Keratinocyte (primary cell): ENCODE results near the gene CDAN1. TPM values are rescaled to one million over a fixed set of nuclear protein-coding genes. Genes with fewer than 3 reads are reported as not detected.

ENCODE experiments used
- DNase-seq: peaks from one replicate; pipeline ENCODE4 v3.0.0-alpha.2; 2011; ENCODE audit warnings: low read depth, missing footprints, low spot score
- FAIRE-seq: peaks from 2 replicates; lab custom pipeline; 2011; peaks lifted over from hg19 to GRCh38; lab: Jason Lieb, UNC
- H2AFZ ChIP-seq: 2 replicates; pipeline ENCODE4 v1.6.0; 2012; ENCODE audit warnings: low read length, control low read depth, inconsistent platforms; ENCODE audit not compliant: control insufficient read depth
- H3K27ac ChIP-seq: 2 replicates; pipeline ENCODE4 v1.5.1; 2011; ENCODE audit warnings: low read length; ENCODE audit not compliant: control insufficient read depth, insufficient read depth
- H3K27me3 ChIP-seq: 3 replicates; pipeline ENCODE4 v1.6.0; 2011; ENCODE audit warnings: low read length; ENCODE audit not compliant: control insufficient read depth, insufficient read depth; ENCODE audit errors: extremely low read depth
- H3K36me3 ChIP-seq, 2 experiments: 2 replicates in 1 of 2; 3 replicates in 1 of 2; pipeline ENCODE4 v1.5.1; 2011; ENCODE audit warnings: low read length in 2 of 2, mild to moderate bottlenecking in 1 of 2; ENCODE audit not compliant: control insufficient read depth in 2 of 2, insufficient read depth in 2 of 2; ENCODE audit errors: extremely low read depth in 1 of 2
- H3K4me1 ChIP-seq: 3 replicates; pipeline ENCODE4 v1.5.1; 2011; ENCODE audit warnings: low read length; ENCODE audit not compliant: control insufficient read depth, insufficient read depth; ENCODE audit errors: extremely low read depth
- H3K4me2 ChIP-seq: 3 replicates; pipeline ENCODE4 v1.6.0; 2011; ENCODE audit warnings: low read depth, low read length; ENCODE audit not compliant: control insufficient read depth, insufficient read depth; ENCODE audit errors: extremely low read depth
- H3K4me3 ChIP-seq, 3 experiments: fragments of 200-600 bp in 1 of 3; sonication (generic) in 1 of 3; 2 replicates in 2 of 3; 3 replicates in 1 of 3; pipeline ENCODE4 v1.5.1; 2011 to 2016; ENCODE audit warnings: low read length in 3 of 3, mild to moderate bottlenecking in 3 of 3, control low read depth in 2 of 3, inconsistent platforms in 1 of 3, low read depth in 1 of 3, mixed read lengths in 1 of 3, mixed run types in 1 of 3, moderate library complexity in 1 of 3; ENCODE audit not compliant: control insufficient read depth in 2 of 3, insufficient read depth in 2 of 3; ENCODE audit errors: extremely low read depth in 1 of 3
- H3K79me2 ChIP-seq: 2 replicates; pipeline ENCODE4 v1.6.0; 2012; ENCODE audit warnings: low read length; ENCODE audit not compliant: control insufficient read depth, insufficient read depth
- H3K9ac ChIP-seq: 3 replicates; pipeline ENCODE4 v1.6.0; 2011; ENCODE audit warnings: low read length; ENCODE audit not compliant: control insufficient read depth, insufficient read depth; ENCODE audit errors: extremely low read depth
- H3K9me1 ChIP-seq: 3 replicates; pipeline ENCODE4 v1.6.0; 2011; ENCODE audit warnings: low read length; ENCODE audit not compliant: control insufficient read depth, insufficient read depth; ENCODE audit errors: extremely low read depth
- H3K9me3 ChIP-seq: 2 replicates; pipeline ENCODE4 v1.5.1; 2012; ENCODE audit warnings: low read depth, low read length; ENCODE audit not compliant: control insufficient read depth
- H4K20me1 ChIP-seq: 3 replicates; pipeline ENCODE4 v1.6.0; 2011; ENCODE audit warnings: low read length; ENCODE audit not compliant: control insufficient read depth, insufficient read depth; ENCODE audit errors: extremely low read depth
- CTCF ChIP-seq, 3 experiments: IDR thresholded peaks in 1 of 3; conservative IDR thresholded peaks in 1 of 3; optimal IDR thresholded peaks in 1 of 3; 2 replicates in 2 of 3; 3 replicates in 1 of 3; pipeline versions ENCODE3 to v1.5.1; 2011; ENCODE audit warnings: low read length in 3 of 3, mild to moderate bottlenecking in 3 of 3, moderate library complexity in 2 of 3, control low read depth in 1 of 3, inconsistent platforms in 1 of 3; ENCODE audit not compliant: insufficient read depth in 2 of 3; ENCODE audit errors: extremely low read depth in 1 of 3
- EZH2 ChIP-seq: IDR thresholded peaks from one replicate; pipeline ENCODE4 v1.6.1; 2012; ENCODE audit warnings: inconsistent platforms, mild to moderate bottlenecking, low read length, moderate library complexity
- dilution Hi-C: fragments of 300-500 bp; cut with MboI; formaldehyde crosslinking; loops from one replicate; pipeline ENCODE4 v1.7.0; 2020; ENCODE audit warnings: low sequenced_read_pairs; ENCODE audit not compliant: extremely low pct_ligation_motif_present
- polyA plus RNA-seq, 5 experiments: library from polyadenylated mRNA; depleted of rRNA in 3 of 5; stranded (reverse) in 3 of 5; stranded (forward) in 1 of 5; unstranded in 1 of 5; fragments of >200 nt; gene quantifications; 1 replicate in 1 of 5; 2 replicates in 3 of 5; 3 replicates in 1 of 5; pipeline versions ENCODE4 v1.2.1 to v1.2.3, GENCODE V29; 2011 to 2012; ENCODE audit warnings: missing spikeins in 2 of 5, low read depth in 1 of 5, low replicate concordance in 1 of 5

The CDAN1 gene
- polyA plus RNA-seq, 1 donor (not counting 4 experiments of a cell fraction or from before 2014, with no cell fraction given): 3.8 TPM

- H3K27me3 ChIP-seq: no peaks in the 10 kb centered on the region
- TF ChIP-seq EZH2: no peak
- no peak for TF ChIP-seq CTCF (optimal IDR thresholded peaks at IDR 0.05 in 1 of 3, IDR thresholded peaks at IDR 0.05 in 1 of 3, conservative IDR thresholded peaks at IDR 0.05 in 1 of 3; ENCODE audit: extremely low read depth in 1 of 3, insufficient read depth in 2 of 3, low read length in 3 of 3)
- dilution Hi-C loops: no loop called here
These were observed 17.9 kb downstream of the CDAN1 start for GRCh38 chr15:42719043-42719442.

GRCh38 chr15:42716626-42717025 is 20.3 kb downstream of the CDAN1 start:
- dilution Hi-C loops: no loop called here
- TF ChIP-seq EZH2: no peak
- TF ChIP-seq CTCF (optimal IDR thresholded peaks at IDR 0.05 in 1 of 3, IDR thresholded peaks at IDR 0.05 in 1 of 3, conservative IDR thresholded peaks at IDR 0.05 in 1 of 3; ENCODE audit: extremely low read depth in 1 of 3, insufficient read depth in 2 of 3, low read length in 3 of 3): no peak
- Histone ChIP-seq H4K20me1 (no peaks in the 10 kb centered on the region), H3K9me3 (no peaks in the 10 kb centered on the region), H3K36me3 (peaks cover 0 to 1% of the 10 kb centered on the region in 2 experiments), H2AFZ (no peak overlapping the region), H3K27me3 (no peaks in the 10 kb centered on the region), H3K27ac (no peak overlapping the region), H3K4me3 (no peak overlapping the region), H3K4me2 (no peak overlapping the region), H3K9ac (no peak overlapping the region), H3K4me1 (peaks cover 2% of the 10 kb centered on the region), H3K79me2 (no peaks in the 10 kb centered on the region), H3K9me1 (no peaks in the 10 kb centered on the region)
- DNase-seq (no peak), FAIRE-seq (no peak)

More at GRCh38 chr15:42719043-42719442, 17.9 kb downstream of the CDAN1 start:
- FAIRE-seq (no peak), DNase-seq (no peak)
- Histone ChIP-seq H3K9me3 (no peaks in the 10 kb centered on the region), H3K9ac (no peak overlapping the region), H3K9me1 (no peaks in the 10 kb centered on the region), H4K20me1 (no peaks in the 10 kb centered on the region), H3K79me2 (no peaks in the 10 kb centered on the region), H3K4me1 (peaks cover 5% of the 10 kb centered on the region), H3K4me3 (no peak overlapping the region), H2AFZ (no peak overlapping the region), H3K27ac (no peak overlapping the region), H3K36me3 (peaks cover 3 to 7% of the 10 kb centered on the region in 2 experiments), H3K4me2 (no peak overlapping the region)
